Uterus (tissue), 2 donors: ENCODE measurements around the gene PSD.

Experiments used
- POLR2A ChIP-seq, 2 donors: fragments of 450-650 bp; IDR thresholded peaks; one replicate each; pipeline ENCODE4 v1.6.1; 2016; ENCODE audit warnings: antibody characterized with exemption in 2 of 2, mild to moderate bottlenecking in 1 of 2, moderate library complexity in 1 of 2
- TF ChIP-seq, protein P1 (sequence below), 4 experiments: fragments of 200-600 bp in 2 of 4; fragments of 450-650 bp in 2 of 4; sonication (generic) in 2 of 4; IDR thresholded peaks; one replicate each; pipeline ENCODE4 v1.5.1; 2016 to 2019; ENCODE audit warnings: antibody characterized with exemption in 4 of 4, mild to moderate bottlenecking in 2 of 4, moderate library complexity in 1 of 4

DNA sequence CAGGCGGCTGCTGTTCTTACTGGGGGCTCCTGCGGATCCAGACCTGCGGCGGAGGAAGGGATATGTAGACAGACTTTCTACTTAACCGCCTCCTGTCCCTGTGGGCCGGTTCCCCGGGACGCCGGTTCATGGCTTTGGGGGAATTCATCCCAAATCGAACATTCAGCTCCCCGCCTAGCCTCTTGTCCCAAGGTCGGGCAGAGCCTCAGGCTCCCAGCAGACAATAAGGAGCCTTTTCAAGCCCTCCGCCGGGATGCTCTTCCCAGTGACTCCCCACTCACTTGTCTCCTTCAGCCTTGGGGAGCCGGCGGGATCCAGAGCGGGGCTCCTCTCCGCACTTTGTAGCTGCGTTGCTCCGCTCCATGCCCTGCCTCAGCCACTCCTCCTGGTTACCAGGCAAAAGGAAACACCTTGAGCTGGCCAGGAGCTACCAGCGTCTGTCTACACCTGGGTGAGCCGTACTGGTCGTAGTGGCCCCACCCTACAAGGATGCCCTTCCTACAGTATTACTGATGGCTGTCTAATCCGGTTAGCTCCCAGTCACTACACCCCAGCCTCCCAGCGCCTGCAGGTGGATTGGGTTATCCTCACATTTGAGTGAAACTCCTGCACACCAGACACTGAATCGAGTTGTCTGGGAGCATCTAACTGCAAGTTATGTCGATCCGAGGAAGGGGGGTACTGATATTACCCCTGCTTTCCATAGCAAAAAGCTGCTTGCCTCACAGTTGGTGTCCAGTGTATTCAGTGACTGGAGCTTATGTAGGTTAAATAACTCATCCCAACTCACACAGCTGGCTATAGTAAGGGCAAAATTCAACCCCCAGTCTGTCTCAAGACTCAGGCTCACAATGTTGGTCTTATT, 32.8 kb upstream of the PSD start, which contains the start of gene C10orf95:
- TF ChIP-seq POLR2A (IDR thresholded peaks at IDR 0.05) = no peak
- TF ChIP-seq, protein P1, sequence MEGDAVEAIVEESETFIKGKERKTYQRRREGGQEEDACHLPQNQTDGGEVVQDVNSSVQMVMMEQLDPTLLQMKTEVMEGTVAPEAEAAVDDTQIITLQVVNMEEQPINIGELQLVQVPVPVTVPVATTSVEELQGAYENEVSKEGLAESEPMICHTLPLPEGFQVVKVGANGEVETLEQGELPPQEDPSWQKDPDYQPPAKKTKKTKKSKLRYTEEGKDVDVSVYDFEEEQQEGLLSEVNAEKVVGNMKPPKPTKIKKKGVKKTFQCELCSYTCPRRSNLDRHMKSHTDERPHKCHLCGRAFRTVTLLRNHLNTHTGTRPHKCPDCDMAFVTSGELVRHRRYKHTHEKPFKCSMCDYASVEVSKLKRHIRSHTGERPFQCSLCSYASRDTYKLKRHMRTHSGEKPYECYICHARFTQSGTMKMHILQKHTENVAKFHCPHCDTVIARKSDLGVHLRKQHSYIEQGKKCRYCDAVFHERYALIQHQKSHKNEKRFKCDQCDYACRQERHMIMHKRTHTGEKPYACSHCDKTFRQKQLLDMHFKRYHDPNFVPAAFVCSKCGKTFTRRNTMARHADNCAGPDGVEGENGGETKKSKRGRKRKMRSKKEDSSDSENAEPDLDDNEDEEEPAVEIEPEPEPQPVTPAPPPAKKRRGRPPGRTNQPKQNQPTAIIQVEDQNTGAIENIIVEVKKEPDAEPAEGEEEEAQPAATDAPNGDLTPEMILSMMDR (IDR thresholded peaks at IDR 0.05) = no peak
